KMS-11 (cell line): ENCODE results near the gene YKT6.
"Not testable (repeated sequence)": the region's sequence is repeated elsewhere in the genome, so short reads cannot be mapped to it uniquely, and the experiment has no call there.

ENCODE experiments used
- H2AFZ ChIP-seq: fragments of 200-600 bp; sonication (generic); 2 replicates; pipeline ENCODE4 v1.6.1; 2016; ENCODE audit warnings: antibody characterized with exemption, mixed run types, low read depth
- H3K27ac ChIP-seq: fragments of 200-600 bp; sonication (generic); 2 replicates; pipeline ENCODE4 v1.6.1; 2016; ENCODE audit warnings: mild to moderate bottlenecking, mixed run types
- H3K27me3 ChIP-seq: fragments of 200-600 bp; sonication (generic); 2 replicates; pipeline ENCODE4 v1.6.1; 2017; ENCODE audit warnings: mild to moderate bottlenecking, low read depth, mixed run types, moderate library complexity; ENCODE audit not compliant: insufficient read depth
- H3K36me3 ChIP-seq: fragments of 200-600 bp; sonication (generic); 2 replicates; pipeline ENCODE4 v1.6.1; 2017; ENCODE audit warnings: mild to moderate bottlenecking, mixed run types; ENCODE audit not compliant: insufficient read depth
- H3K4me1 ChIP-seq: fragments of 200-600 bp; sonication (generic); 2 replicates; pipeline ENCODE4 v1.6.1; 2016; ENCODE audit warnings: mild to moderate bottlenecking, low read depth, mixed run types; ENCODE audit not compliant: poor library complexity, severe bottlenecking
- H3K4me2 ChIP-seq: fragments of 200-600 bp; sonication (generic); 2 replicates; pipeline ENCODE4 v1.7.0; 2016; ENCODE audit warnings: mild to moderate bottlenecking, mixed run types
- H3K4me3 ChIP-seq: fragments of 200-600 bp; sonication (generic); IDR thresholded peaks from 2 replicates; pipeline ENCODE4 v1.6.1; 2017; ENCODE audit warnings: low read depth, low read length, mixed read lengths; ENCODE audit not compliant: insufficient read depth
- H3K79me2 ChIP-seq: fragments of 200-600 bp; sonication (generic); 2 replicates; pipeline ENCODE4 v1.6.1; 2016; ENCODE audit warnings: low read depth, mixed run types; ENCODE audit not compliant: insufficient read depth
- H3K9ac ChIP-seq: fragments of 200-600 bp; sonication (generic); 2 replicates; pipeline ENCODE4 v1.6.1; 2016; ENCODE audit warnings: mild to moderate bottlenecking, mixed run types
- H4K20me1 ChIP-seq: fragments of 200-600 bp; sonication (generic); 2 replicates; pipeline ENCODE4 v1.6.1; 2016; ENCODE audit warnings: mild to moderate bottlenecking, mixed run types; ENCODE audit not compliant: insufficient read depth
- TF ChIP-seq, protein P1 (sequence below): fragments of 200-600 bp; sonication (generic); conservative IDR thresholded peaks from 2 replicates; pipeline ENCODE4 v1.6.1; 2017; ENCODE audit warnings: low read depth, mild to moderate bottlenecking, antibody characterized with exemption, low read length, moderate library complexity, mixed read lengths

Gene YKT6

DNA sequence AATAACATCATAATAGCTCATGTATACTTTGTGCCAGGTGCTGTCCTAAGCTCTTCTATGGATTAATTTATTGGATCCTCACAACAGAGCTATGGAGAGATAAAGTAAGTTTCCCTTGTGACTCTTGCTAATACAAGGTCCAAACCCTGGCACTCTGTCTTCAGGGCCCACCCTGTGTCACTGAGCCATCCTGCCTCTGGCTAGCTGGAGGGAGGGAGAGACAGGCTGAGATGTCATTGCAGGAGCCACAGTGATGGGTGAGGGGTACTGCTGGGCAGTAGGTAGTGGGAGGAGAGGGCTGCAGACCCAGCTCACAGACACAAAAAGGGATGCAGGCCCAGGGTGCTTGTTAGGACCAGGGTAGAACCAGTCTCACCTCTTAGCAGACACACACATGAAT is 28.4 kb upstream of the YKT6 start:
- Histone ChIP-seq H3K4me1 (no peaks in the 10 kb centered on the region), H2AFZ (no peak overlapping the region)

DNA sequence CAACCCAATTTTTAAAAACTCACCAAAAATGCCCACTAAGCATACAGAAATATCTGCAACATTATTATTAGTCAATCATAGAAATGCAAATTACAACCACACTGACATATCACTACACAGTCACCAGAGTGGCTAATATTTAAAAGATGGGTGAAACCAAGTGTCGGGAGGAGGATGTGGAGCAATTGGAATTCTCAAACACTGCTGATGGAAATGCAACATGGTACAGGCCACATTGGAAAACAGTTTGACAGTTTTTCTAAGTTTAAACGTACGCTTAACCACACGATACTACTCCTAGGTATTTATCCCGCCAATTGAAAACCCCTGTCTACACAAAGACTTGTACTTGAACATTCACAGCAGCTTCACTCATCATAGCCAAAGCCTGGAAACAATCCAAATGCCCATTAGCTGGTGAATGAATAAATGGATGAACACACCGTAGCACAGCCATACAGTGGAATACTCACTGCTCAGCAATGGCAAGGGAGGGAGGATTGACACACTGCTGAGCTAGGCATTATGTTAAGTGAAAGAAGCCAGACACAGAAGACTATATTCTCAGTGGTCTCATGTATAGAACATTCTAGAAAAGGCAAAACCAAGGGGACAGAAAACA is 27.9 kb upstream of the YKT6 start:
- H4K20me1 ChIP-seq, result no peaks in the 10 kb centered on the region
- TF ChIP-seq, protein P1, sequence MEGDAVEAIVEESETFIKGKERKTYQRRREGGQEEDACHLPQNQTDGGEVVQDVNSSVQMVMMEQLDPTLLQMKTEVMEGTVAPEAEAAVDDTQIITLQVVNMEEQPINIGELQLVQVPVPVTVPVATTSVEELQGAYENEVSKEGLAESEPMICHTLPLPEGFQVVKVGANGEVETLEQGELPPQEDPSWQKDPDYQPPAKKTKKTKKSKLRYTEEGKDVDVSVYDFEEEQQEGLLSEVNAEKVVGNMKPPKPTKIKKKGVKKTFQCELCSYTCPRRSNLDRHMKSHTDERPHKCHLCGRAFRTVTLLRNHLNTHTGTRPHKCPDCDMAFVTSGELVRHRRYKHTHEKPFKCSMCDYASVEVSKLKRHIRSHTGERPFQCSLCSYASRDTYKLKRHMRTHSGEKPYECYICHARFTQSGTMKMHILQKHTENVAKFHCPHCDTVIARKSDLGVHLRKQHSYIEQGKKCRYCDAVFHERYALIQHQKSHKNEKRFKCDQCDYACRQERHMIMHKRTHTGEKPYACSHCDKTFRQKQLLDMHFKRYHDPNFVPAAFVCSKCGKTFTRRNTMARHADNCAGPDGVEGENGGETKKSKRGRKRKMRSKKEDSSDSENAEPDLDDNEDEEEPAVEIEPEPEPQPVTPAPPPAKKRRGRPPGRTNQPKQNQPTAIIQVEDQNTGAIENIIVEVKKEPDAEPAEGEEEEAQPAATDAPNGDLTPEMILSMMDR, result no peak
- no peak overlapping the region for H3K4me2 ChIP-seq
- H3K9ac ChIP-seq, result no peak overlapping the region
- H3K4me3 ChIP-seq, result no peak overlapping the region
- no peaks in the 10 kb centered on the region for H3K4me1 ChIP-seq
- H3K27ac ChIP-seq, result no peak overlapping the region
- H2AFZ ChIP-seq, result no peak overlapping the region
- H3K27me3 ChIP-seq, result no peaks in the 10 kb centered on the region; the same call in 1 of the 2 replicates
- no peaks in the 10 kb centered on the region for H3K79me2 ChIP-seq
- no peaks in the 10 kb centered on the region for H3K36me3 ChIP-seq

More for the DNA sequence above, 28.4 kb upstream of the YKT6 start:
- Histone ChIP-seq H3K4me3 (no peak overlapping the region), H3K36me3 (no peaks in the 10 kb centered on the region), H3K4me2 (no peak overlapping the region), H3K27me3 (no peaks in the 10 kb centered on the region; the same call in 1 of the 2 replicates), H3K79me2 (no peaks in the 10 kb centered on the region), H4K20me1 (no peaks in the 10 kb centered on the region), H3K27ac (no peak overlapping the region), H3K9ac (no peak overlapping the region)
- TF ChIP-seq, protein P1, result no peak

DNA sequence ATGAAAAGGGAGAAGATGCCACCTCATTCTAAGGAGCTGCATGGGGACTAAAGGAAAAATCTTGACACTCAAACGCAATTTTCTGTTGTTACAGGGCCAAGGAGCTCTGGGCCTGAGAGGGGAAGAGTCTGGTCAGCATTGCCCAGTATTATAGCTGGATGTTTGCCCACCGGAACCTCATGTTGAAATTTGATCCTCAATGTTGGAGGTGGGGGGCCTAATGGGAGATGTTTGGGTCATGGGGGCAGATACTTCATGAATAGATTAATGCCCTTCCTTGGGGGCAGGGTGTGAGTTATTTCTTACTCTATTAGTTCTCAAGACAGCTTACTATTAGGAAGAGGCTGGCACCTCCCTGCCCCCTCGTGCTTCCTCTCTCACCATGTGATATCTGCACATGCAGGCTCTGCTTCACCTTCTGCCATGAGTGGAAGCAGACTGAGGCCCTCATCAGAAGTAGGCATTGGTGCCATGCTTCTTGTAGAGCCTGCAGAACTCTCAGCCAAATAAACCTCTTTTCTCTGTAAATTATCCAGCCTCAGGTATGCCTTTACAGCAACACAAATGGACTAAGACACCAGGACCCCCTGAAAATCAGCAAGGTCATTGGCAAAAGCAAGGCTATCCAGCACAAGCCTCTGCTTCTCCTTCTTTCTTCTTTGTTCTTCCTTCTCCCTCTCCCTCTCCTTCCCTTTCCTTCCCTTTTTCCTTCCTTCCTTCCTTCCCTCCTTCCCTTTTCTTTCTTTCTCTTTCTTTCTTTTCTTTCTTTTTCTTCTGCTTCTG is 26.7 kb upstream of the YKT6 start:
- Histone ChIP-seq H4K20me1 (no peaks in the 10 kb centered on the region), H3K4me3 (no peak overlapping the region), H3K4me2 (no peak overlapping the region), H3K27ac (no peak overlapping the region), H3K27me3 (no peaks in the 10 kb centered on the region; the same call in 1 of the 2 replicates), H3K4me1 (no peaks in the 10 kb centered on the region), H3K9ac (no peak overlapping the region), H3K36me3 (no peaks in the 10 kb centered on the region), H3K79me2 (no peaks in the 10 kb centered on the region), H2AFZ (no peak overlapping the region)
- TF ChIP-seq, protein P1, result no peak

DNA sequence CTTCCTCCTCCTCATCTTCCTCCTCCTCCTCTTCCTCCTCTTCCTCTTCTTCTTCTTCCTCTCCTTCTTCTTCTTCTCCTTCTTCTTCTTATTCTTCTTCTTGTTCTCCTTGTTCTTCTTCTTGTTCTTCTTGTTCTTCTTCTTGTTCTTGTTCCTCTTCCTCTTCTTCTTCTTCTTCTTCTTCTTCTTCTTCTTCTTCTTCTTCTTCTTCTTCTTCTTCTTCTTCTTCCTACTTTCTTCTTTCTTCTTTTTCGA is 26.2 kb upstream of the YKT6 start:
- not testable (repeated sequence) for H3K27ac ChIP-seq, H3K9ac ChIP-seq, H4K20me1 ChIP-seq, H3K4me2 ChIP-seq, H3K4me1 ChIP-seq, H2AFZ ChIP-seq, H3K36me3 ChIP-seq, H3K79me2 ChIP-seq, H3K27me3 ChIP-seq, H3K4me3 ChIP-seq

DNA sequence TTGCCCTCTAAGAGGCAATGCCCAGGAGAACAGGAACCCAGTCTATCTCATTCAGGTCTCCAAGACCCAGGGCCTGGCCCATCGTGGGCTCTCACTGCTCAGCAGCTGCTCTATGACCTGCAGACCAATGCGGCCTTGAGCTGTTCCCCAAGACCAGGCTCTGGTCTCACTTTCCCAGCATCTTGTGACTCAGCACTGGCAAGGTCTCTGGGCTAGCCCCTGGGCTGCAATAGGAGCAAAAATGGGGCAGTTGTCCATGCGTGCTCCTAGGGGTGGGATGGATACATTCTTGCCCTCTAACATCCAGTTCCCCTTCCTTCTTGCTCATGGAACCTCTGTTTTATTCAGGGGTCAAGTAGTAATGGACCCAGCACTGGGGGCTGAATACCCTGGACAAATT is 25.0 kb upstream of the YKT6 start:
- H3K4me1 ChIP-seq, result no peaks in the 10 kb centered on the region
- no peaks in the 10 kb centered on the region; the same call in 1 of the 2 replicates for H3K27me3 ChIP-seq
- no peak overlapping the region for H2AFZ ChIP-seq
- no peak overlapping the region for H3K9ac ChIP-seq
- TF ChIP-seq, protein P1, result no peak
- H4K20me1 ChIP-seq, result no peaks in the 10 kb centered on the region
- no peak overlapping the region for H3K4me2 ChIP-seq
- no peak overlapping the region for H3K27ac ChIP-seq
- no peak overlapping the region for H3K4me3 ChIP-seq
- no peaks in the 10 kb centered on the region for H3K79me2 ChIP-seq
- no peaks in the 10 kb centered on the region for H3K36me3 ChIP-seq
